HG03469 (cell line): ENCODE measurements around the gene KLHL12.

Experiments used
- ATAC-seq: cut with Tn5 transposase; IDR thresholded peaks from one replicate; pipeline ENCODE4 v1.9.1; 2021; ENCODE audit warnings: mild to moderate bottlenecking, moderate library complexity, moderate number of reproducible peaks; ENCODE audit not compliant: unreplicated experiment

Gene KLHL12

GRCh38 chr1:202844259-202844658 lies 82.8 kb downstream of the KLHL12 start:
- no peak for ATAC-seq

GRCh38 chr1:202843081-202843480 lies 84.0 kb downstream of the KLHL12 start:
- ATAC-seq: no peak
